ENCODE results near the gene CNPY2. TPM values are rescaled to one million over a fixed set of nuclear protein-coding genes. Genes with fewer than 3 reads are reported as not detected.
"Not testable (repeated sequence)": the region's sequence is repeated elsewhere in the genome, so short reads cannot be mapped to it uniquely, and the experiment has no call there.

Gene CNPY2
- total RNA-seq, 1 donor from 2014 or later: 154 TPM

DNA sequence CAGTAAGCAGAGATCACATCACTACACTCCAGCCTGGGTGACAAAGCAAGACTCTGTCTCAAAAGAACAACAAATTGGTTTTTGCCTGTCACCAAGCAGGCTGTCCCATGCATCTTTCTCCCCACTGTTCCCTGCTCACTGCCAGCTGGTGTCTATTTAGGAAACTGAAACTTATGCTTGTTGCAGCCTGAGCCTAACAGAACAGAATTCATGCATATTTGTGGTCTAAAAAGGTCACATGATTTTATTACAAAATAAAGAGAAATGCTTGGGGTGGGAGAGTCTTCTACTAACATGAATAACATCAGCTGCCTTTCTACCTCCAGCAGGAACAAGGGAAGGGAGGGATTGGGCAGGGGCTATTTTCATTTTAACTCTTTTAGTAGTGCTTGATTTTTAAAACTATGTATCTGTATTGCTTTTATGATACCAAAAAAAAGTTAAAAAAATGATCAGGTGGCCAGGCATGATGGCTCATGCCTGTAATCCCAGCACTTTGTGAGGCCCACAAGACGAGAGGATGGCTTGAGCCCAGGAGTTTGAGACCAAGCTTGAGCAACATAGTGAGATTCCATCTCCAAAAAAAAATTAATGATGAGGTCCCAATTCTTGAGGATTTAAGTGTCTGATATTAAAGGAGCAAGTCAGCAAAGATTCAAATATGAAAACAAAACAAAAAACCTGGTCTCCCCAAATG is 43.2 kb upstream of the CNPY2 start:
- TF ChIP-seq, protein P1, sequence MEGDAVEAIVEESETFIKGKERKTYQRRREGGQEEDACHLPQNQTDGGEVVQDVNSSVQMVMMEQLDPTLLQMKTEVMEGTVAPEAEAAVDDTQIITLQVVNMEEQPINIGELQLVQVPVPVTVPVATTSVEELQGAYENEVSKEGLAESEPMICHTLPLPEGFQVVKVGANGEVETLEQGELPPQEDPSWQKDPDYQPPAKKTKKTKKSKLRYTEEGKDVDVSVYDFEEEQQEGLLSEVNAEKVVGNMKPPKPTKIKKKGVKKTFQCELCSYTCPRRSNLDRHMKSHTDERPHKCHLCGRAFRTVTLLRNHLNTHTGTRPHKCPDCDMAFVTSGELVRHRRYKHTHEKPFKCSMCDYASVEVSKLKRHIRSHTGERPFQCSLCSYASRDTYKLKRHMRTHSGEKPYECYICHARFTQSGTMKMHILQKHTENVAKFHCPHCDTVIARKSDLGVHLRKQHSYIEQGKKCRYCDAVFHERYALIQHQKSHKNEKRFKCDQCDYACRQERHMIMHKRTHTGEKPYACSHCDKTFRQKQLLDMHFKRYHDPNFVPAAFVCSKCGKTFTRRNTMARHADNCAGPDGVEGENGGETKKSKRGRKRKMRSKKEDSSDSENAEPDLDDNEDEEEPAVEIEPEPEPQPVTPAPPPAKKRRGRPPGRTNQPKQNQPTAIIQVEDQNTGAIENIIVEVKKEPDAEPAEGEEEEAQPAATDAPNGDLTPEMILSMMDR (IDR thresholded peaks at IDR 0.05): no peak
- Mint-ChIP-seq H3K27me3 (ENCODE audit: unreplicated experiment) (no peaks in the 10 kb centered on the region), H3K9me3 (ENCODE audit: unreplicated experiment) (no peaks in the 10 kb centered on the region), H3K36me3 (ENCODE audit: unreplicated experiment) (peaks cover 19% of the 10 kb centered on the region), H3K4me1 (ENCODE audit: unreplicated experiment) (peaks cover 28% of the 10 kb centered on the region), H3K27ac (ENCODE audit: unreplicated experiment) (peak overlapping the region; percentile 97), H3K4me3 (ENCODE audit: unreplicated experiment) (peak overlapping the region; percentile 93)
- no peak for DNase-seq (ENCODE audit: extremely low spot score, unreplicated experiment)

DNA sequence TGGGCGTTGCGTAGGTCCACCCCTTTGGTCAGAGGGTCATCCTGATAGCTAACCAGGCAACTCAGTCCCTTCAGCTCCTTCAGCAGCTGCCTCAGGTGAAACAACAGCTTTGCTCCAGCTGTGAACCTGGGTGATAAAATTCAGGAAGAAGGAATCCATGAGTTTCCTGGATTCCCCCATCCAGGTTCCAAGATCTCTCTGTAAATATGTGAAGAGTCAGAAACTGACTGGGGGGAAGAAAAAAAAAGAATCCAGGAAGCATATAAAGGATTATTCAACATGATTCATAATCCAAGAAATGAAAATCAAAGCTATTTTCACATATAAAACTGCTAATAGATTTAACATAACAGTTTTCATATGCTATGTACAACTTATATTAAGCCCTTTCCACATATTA is 35.5 kb upstream of the CNPY2 start:
- no peak overlapping the region for H3K27ac Mint-ChIP-seq (ENCODE audit: unreplicated experiment)
- no peak for DNase-seq (ENCODE audit: extremely low spot score, unreplicated experiment)
- H3K9me3 Mint-ChIP-seq (ENCODE audit: unreplicated experiment): no peaks in the 10 kb centered on the region
- TF ChIP-seq, protein P1 (IDR thresholded peaks at IDR 0.05): no peak
- peaks cover 57% of the 10 kb centered on the region for H3K36me3 Mint-ChIP-seq (ENCODE audit: unreplicated experiment)
- H3K27me3 Mint-ChIP-seq (ENCODE audit: unreplicated experiment): no peaks in the 10 kb centered on the region
- H3K4me1 Mint-ChIP-seq (ENCODE audit: unreplicated experiment): no peaks in the 10 kb centered on the region
- H3K4me3 Mint-ChIP-seq (ENCODE audit: unreplicated experiment): no peak overlapping the region

DNA sequence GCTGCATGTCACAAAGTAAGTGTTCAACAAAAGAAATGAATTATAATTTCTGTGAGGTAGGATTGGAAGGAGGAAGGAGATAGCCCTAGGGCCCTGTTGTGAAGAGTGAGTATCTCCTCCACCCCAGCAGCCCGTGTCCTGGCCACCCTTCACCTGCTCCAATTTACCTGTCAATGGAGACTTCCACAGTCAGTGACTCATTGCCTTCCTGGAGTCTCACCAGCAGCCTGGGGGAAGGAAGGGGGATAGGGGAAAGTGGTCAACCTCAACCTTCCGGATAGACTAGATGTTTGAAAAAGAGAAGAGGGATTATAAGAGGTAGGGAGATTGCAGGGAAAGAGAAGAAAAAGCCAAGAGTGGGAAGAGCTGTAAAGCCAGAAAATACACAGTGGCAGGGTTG is 34.9 kb upstream of the CNPY2 start:
- Mint-ChIP-seq H3K9me3 (ENCODE audit: unreplicated experiment) (no peaks in the 10 kb centered on the region), H3K4me3 (ENCODE audit: unreplicated experiment) (no peak overlapping the region), H3K27me3 (ENCODE audit: unreplicated experiment) (no peaks in the 10 kb centered on the region), H3K4me1 (ENCODE audit: unreplicated experiment) (no peaks in the 10 kb centered on the region), H3K27ac (ENCODE audit: unreplicated experiment) (no peak overlapping the region), H3K36me3 (ENCODE audit: unreplicated experiment) (peaks cover 60% of the 10 kb centered on the region)
- TF ChIP-seq, protein P1 (IDR thresholded peaks at IDR 0.05): no peak
- no peak for DNase-seq (ENCODE audit: extremely low spot score, unreplicated experiment)

DNA sequence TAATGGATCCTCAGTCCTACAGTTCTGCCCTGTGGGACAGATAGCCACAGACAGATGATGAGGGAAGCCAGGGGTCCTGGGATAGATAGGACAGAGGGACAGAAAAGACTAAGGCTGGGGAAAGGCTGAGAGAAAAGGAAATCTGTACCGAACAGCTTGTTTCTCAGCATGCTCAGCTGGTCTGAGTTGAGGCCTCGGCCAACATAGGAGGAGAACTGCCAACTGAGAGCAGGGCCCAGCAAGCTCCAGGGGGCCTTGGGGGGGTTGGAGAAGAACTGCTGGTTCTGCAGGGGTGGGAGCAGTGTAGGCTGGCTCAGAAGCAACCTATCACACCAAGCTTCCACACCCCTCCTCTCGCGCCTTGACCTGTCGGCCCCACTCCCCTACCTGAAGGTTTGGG is 33.0 kb upstream of the CNPY2 start:
- TF ChIP-seq, protein P1 (IDR thresholded peaks at IDR 0.05): no peak
- no peaks in the 10 kb centered on the region for H3K4me1 Mint-ChIP-seq (ENCODE audit: unreplicated experiment)
- H3K4me3 Mint-ChIP-seq (ENCODE audit: unreplicated experiment): no peak overlapping the region
- no peak overlapping the region for H3K27ac Mint-ChIP-seq (ENCODE audit: unreplicated experiment)
- no peaks in the 10 kb centered on the region for H3K9me3 Mint-ChIP-seq (ENCODE audit: unreplicated experiment)
- peaks cover 54% of the 10 kb centered on the region for H3K36me3 Mint-ChIP-seq (ENCODE audit: unreplicated experiment)
- no peak for DNase-seq (ENCODE audit: extremely low spot score, unreplicated experiment)
- H3K27me3 Mint-ChIP-seq (ENCODE audit: unreplicated experiment): no peaks in the 10 kb centered on the region

DNA sequence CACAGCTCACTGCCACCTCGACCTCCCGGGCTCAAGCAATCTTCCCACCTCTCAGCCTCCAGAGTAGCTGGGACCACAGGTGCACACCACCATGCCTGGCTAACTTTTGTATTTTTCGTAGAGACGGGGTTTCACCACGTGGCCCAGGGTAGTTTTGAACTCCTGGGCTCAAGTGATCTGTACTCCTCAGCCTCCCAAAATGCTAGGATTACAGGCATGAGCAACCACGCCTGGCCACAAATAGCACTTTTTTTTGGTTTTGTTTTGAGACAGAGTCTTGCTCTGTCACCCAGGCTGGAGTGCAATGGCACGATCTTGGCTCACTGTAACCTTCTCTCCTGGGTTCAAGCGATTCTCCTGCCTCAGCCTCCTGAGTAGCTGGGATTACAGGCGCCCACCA is 31.5 kb upstream of the CNPY2 start:
- H3K36me3 Mint-ChIP-seq (ENCODE audit: unreplicated experiment): peaks cover 60% of the 10 kb centered on the region
- H3K27ac Mint-ChIP-seq (ENCODE audit: unreplicated experiment); H3K27me3 Mint-ChIP-seq (ENCODE audit: unreplicated experiment); H3K4me1 Mint-ChIP-seq (ENCODE audit: unreplicated experiment); DNase-seq (ENCODE audit: extremely low spot score, unreplicated experiment); H3K4me3 Mint-ChIP-seq (ENCODE audit: unreplicated experiment); H3K9me3 Mint-ChIP-seq (ENCODE audit: unreplicated experiment): not testable (repeated sequence)

Data from osteocyte (in vitro differentiated cells).